Kidney glomerular epithelial cell (primary cell): ENCODE data around the gene PRELID1.

Source experiments
- DNase-seq: peaks from one replicate; lab custom pipeline; 2025; lab: John Stamatoyannopoulos, UW

Gene PRELID1

DNA sequence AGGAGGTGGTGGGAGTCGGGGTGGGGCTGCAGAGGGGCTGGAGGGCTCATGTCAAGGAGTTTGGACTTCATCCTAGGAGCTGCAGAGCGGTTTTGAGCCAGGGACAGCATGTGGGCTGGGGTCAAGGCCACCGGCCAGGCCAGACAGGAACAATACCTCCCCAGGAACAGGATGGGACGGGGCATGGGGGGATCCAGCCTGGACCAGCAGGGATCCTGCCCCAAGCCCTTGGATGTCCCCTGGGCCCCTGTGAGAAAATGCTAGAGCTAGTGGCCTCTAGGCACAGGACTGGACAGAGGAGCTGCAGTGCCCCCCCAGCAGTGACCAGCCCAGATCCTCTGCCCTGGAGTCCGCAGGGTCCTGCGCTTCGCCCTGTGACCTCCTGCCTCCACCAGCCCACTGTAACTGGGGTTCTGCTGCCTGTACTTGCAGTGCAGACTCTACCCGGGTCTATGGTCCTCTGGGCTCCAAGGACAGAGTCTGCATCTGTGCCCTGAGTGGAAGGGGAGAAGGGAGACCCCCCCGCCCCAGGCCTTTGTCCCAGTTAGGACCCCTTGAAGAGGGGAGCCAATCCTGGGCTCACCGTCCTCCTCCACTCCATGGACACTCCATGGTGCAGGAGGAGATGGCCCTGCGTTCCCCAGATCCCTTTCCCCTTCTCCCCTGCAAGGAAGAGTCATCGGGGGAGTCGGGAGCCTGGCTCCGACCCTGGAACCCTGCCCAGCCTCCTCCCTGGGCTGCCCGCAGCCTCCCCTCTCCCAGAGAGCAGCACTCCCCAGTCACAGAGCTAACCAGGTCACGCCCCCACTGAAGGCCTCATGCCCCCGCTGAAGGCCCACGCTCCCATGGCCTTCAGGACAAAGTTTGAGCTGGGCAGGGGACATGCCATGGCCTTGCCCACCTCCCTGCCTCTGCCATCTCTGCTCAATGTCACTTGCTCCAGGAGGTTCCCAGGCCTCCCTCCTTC, 11.1 kb downstream of the PRELID1 start:
- DNase-seq: no peak

DNA sequence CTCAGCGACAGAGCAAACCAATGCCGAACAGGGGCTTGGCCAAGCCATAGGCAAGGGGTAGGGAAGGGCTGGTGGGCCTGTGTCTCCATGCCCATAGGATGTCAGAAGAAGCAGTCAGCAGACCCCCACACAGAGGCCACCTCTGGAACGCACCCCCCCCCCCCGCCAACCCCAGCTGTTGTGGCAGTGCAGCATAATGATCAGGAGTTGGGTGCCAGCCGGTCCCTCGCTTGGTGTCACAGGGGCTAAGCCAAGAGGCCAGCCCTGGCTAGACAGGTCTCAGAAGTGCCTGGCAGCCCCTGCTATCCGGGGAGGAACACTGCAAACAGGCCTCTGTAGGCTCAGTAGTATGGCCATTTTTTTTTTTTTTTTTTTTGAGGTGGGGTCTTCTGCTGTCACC, 11.8 kb downstream of the PRELID1 start:
- no peak for DNase-seq

DNA sequence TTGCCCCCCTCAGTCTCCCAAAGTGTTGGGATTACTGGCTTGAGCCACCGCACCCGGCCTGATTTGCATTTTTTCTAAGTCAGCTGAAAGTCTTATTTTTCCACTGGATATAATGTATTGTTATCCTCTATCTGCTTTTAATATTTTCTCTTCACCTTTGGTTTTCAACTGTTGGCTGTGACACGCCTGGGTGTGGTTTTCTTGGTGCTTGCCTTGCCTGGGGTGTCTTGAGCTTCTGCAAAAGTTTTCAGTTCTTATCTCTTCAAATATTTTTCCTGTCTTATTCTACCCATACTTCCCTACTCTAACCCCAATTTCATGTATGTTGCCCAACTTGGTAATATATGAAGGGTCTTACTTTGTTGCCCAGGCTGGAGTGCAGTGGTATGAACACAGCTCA, 12.4 kb downstream of the PRELID1 start:
- no peak for DNase-seq

DNA sequence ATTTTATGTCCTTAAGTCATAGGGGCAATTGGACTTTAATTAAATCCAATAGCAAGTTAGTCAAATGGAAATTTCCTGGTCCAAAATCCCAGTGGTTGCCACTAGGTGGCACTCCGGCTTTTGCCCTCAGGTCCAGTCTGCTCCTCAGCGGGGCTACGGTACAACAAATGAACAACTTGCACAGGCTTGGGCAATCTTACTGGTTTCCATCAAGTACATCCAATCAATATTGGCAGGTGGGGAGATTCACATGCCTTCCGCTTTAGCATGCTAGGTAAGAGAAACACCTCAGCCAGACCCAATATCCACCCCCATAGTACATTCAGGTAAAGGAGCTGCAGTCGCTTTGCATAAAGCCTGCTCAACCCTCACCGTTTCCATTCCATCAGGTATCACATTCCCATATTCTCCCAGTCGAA, 14.4 kb downstream of the PRELID1 start:
- peak; percentile 48 for DNase-seq

DNA sequence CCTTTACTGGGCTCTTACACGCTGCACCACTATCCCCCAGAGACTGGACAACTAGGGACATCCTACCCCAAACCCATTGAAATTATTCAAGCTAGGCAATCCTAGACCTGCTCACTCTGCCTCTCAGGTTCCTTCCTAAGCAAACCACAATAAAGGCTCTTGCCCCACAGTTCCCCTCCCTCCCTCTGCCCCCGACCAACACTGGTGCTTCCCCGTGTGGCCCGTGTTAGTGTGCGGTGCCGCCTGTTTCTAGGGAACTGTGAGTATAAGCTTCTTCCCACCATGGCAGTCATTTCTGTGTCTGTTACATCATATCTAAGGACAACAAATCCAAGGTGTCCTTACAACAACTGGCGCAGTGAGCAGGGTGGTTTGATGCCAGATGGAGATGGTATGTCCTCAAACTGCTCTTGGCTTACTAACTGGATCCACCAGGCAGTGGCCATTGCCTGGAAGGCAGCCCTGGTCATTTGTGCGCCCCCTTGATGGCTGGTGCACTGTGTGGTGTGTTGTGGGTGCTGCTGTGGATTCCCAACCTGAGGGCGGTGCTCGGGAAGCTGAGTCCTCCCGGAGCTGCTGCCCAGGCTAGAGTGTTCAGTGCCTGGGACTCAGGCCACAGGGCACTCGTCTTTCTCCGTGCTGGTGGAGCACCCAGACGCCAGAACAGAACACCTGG, 16.5 kb downstream of the PRELID1 start:
- no peak for DNase-seq

DNA sequence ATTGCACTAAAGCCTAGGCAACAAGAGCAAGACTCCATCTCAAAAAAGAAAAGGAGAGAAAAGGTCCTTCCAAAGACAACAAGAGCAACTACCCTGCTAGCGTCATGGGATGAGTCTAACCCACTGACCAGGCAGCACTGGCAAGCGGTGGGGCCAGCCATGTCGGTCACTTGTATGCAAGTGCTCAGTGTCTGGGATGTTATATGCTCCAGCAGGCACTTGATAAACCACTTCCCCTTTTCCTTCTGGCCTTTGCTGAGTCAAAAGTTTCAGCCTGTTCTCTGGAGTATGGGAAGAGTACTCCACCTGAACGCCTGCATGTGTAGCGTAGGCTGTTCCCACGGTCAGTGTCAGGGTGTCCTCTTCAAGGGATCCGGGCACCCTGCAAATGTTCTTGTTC, 17.3 kb downstream of the PRELID1 start:
- DNase-seq: no peak

DNA sequence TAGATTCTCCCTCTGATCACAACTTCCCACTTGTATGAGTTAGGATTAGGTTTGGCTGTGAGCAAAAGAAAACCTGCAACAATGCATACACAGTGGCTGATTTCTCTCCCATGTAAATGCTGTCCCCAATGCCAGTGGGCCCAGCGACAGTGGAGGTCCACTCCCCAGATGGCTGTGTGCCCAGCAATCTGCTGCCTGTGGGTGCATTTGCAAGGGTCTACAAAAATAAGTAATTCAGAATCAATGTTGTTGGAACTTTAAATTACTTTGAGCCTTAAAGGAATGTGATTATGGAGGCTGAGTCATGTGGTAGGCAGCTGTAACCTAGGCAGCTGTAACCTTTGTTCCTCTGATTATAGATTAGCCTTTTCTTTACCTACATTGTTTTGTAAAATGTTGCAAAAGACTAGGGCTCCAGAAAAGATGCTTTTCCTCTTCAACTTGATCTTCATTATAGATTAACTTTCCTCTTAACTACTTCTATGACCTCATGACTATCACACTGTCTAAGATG, 22.3 kb downstream of the PRELID1 start:
- no peak for DNase-seq

DNA sequence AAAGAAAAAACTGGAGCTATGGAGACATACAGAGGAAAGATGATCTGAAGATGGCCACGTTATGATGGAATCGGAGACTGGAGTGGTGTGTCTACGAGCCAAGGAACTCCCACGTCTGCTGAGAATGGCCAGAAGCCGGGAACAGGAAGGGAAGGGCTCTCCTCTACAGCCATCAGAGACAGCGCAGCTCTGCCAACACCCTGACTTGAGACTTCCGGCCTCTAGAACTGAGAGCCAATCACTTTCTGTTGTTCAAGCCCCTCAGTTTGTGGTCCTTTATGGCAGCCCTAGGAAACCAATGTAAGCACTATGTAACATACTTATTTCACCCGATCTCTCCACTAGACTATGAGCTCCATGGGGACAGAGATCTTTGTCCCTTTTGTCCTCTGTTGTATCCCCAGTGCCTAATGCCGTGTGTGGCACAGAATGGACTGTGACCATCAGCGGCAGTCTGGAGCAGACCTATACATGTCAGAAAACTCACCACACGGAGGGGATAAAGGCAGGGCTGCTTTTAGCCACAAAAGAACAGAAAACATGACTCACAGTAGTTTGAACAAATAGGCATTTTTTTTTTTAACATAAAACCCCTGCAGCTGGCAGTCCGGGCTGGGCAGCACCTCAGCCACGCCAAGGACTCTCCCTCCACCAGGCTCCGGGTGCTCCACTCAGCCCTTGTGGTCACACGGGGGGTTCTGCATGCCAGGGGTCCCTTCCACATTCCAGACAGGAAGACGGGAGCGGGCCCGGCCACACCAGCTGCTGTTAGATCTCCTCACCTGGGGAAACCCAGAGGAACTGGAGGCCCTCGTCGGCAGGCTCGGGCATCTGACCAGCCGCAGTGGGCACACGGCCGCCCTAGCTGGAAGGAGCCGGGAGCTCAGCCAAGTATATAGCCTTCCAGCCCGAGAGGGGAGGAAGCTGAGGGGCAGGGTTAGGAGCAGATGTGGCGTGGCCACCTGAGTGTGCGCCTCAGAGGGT, 24.2 kb downstream of the PRELID1 start:
- DNase-seq: no peak

DNA sequence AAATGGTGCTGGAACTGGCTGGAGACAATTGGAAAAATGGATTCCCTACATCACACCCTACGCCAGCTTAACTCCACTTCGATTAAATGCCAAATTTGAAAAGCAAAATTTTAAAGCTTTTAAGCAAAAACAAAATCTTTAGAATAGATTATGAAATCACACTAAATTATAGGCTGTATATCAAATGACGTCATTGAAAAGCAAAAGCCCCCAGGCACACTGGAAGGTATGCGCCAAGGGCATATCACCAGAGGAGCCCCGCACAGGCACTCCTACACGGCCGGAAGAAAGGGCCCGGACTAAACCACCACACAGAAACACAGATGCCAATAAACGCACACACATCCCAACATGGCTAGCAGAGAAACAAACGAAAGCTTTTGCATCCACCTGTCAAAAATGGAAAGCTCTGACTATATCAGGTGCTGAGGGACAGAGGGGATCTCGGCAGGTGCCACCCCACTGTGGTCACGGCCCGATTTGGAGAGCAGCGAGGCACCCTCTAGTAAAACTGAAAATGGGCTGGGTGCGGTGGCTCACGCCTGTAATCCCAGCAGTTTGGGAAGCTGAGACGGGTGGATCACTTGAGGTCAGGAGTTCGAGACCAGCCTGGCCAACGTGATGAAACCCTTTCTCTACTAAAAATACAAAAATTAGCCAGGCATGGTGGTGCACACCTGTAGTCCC, 25.1 kb downstream of the PRELID1 start:
- DNase-seq: no peak

DNA sequence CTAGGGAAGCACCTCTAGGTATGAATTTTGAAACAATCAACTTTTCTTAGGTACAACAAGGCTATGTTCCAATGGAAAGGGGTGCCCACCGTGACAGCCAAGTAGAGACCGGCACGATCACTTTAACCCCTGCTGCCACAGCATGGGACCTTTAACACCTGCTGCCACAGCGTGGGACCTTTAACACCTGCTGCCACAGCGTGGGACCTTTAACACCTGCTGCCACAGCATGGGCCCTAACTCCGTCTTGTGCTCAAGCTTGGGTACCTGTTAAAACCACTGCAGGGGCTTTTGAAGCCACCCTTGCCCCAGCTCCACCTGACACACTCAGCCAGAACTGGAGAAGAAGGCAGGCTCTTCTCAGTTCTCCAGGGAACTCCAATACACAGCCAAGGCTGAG, 26.3 kb downstream of the PRELID1 start:
- DNase-seq: no peak

DNA sequence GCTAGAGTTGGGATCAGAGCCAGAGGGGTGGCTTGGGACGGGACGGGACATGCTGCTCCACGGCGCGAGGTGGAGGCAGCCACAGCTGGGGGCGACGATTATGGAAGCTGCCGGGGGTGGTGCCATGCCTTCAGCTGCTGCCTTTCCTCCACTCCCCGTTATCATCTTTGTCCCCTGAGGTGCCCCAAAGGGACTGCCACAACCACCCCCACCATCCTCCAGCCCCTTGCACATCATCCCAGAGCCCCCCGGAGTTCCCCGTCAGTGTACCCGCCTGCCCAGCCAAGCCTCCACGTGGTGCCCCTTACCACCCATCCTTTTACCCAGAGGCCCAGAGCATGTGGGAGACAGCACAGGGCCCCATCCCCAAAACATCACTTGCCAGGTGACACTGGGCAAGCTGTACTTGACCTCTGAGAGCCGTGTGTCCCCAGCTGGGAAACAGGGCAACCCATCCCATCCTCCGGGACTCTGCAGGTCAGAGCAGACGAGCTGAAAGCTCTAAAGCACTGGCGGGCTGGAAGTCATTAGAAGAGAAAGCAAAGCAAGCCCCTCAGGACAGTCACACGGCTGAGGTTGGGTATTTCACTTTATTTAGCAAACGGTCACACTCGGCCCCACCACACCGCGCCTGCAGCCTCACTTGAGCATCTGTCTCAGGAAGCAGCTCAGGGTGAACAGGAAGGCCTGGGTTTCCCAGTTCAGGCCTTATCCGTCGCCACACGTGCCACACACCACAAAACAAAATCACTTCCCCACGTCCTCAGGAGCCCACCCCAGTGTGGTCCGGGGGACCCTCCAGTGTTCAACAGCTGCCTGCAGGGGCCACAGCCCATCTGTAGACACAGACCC, 27.6 kb downstream of the PRELID1 start:
- no peak for DNase-seq

DNA sequence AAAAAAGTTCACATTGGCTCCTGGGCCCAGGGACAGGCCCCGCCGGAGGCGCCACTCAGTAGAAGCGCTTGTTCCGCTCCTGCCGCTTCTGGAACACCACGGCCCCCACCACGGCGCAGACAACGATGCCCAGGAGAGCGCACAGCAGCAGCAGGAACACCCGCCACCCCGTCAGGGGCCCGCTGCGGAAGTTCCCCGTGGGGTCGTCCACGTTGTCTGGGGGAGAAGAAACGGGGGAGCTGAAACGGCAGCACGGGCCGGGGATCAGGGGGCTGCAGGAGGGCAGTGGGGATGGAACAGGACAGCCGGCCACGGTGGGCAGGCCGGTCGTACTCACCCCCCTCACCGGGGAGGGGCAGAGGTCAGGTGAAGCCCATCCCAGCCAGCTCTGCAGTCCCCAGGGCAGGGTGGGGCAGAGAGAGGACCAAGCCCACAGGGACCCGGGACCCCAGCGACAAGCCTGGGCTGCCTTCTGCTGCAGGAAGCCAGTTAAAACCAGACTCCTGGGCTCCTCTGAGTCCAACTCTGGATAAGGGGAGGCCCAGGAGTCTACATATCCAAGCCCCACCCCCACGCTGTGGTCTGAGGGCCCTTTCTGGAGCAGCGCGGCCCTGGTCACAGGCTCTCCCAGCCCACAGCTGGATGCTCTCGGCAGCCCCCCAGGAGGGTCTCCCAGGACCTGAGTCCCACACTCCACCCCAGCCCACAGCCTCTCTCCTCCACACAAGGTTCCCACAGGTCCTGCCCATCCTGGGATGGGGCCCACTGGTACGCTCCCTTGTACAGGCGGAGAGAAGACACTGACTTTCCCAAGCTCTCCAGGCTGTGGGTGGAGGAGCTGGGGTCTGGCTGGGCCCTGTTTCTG, 28.7 kb downstream of the PRELID1 start:
- DNase-seq: no peak

DNA sequence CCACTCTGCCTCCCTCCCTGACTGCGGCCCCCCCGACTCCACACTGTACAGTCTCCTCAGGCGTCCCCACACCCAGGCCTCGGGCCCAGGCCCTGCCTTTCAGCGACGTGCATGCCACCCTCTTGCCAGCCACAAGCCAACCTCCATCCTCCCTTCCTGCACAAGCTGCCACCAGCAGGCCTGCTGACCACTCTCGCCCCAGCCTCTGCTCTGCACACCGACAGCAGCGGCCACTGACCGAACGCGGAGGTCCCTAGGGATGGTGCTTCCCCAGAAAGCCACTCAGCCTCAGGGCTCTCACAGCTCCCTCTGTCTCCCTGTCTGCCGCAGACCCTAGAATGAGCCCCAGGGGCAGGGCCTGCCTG, 29.3 kb downstream of the PRELID1 start:
- no peak for DNase-seq

DNA sequence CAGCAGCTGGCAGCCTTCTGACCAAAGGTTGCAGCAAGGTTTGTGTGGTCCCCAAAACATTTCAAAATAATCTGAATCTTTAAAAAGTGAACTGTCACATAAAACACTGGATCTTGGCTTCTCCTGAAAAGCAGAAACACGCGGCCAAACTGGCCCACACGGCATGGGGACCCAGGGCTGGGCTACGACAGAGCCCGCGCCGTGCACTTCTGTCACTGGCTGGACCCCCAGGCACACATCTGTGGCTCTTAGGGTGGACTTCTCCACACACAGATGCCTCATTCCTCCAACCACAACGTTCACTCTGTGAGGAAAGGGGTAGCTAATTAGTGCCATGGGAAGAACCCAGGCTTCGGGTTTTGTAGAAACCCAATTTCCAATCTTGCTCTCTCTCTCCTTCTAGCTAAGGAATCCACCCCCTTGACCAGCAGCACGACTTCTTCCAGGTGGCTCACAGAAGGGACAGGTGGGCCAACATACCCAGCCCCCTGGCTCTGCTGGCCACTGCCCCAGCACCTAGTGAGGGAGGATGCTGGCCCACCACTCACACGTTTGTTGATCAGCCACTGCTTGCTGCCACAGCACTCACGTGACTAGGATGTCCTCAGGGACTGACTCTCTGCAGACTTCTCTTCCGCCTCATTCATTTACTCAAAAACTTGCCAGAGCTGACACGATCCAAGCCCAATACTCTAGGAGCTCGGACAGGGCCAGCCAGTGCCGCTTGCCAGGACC, 30.0 kb downstream of the PRELID1 start:
- no peak for DNase-seq

DNA sequence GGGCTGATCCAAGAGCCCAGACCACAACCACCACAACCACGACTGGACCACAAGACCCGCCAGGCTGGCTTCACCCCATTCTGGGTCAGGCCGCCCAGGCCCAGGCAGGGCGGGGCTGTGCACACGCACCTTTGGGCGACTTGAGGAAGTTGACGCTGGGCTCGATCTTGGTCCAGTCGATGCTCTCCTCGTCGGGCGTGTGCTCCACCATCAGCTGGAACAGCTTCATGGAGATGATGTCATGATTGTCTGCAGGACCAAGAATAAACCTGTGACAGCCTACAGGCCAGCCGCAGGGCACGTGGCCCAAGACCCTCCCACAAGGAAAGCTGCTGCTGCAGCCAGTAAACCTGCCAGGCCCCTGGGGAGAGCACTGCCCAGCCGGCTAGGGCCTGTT, 30.6 kb downstream of the PRELID1 start:
- no peak for DNase-seq

DNA sequence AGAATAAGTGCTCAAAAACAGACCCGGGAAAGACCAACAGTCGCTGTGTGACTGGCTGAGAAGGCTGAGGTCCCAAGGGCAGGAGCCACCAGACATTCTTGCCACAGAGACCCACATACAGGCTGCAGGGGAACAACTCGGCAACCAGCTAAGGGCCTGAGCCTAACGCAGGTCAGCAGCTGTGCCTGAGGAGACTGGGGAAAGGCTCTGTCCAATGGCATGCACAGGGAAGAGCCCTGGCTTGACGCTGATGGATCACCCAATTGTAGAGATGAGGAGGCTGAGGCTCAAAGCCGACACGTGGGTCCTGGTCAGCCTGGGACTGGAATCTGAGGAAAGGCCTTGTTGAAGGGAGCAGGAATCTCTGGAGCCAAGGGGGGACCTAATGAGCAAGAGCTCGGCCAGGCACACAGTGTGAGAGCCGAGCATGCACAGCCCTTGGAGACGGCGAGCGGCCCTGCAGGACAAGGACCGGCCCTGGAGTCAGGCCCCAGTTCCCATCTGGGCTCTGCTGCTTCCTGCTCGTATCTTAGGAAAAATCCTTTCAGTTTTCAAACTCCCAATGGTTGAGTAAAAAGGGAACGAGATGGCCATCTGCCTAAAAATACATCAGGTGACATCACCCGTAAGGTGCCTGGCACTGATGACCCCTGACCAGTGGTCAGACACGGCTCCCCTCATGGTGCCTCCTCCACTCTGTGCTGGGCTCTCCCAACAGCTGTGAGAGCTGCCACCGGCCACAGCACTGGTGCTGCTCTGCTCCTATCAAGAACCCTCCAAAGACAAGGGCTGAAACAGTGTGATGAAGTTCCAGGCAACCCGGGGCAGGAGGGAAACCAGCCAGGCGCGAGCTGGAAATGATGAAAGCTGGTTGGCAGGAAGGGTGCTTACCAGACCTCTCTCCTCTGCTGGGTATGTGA, 31.4 kb downstream of the PRELID1 start:
- no peak for DNase-seq

DNA sequence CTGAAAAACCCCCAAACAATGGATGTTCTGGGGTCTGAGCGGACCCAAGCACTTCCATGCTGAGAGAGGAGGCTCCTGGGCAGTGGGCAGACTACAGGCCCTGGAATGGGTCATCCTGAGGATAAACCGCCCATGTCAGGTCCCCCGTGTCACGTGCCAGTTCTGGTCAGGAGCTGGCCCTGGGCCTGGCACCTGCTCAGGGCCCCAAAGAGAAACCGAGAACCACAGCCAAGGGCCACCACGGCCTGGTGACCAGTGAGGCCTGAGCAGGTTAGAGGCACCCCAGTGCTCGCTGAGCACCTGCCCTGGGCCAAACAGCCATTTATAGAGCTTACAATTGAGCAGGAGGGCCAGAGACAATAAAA, 32.1 kb downstream of the PRELID1 start:
- DNase-seq: no peak

DNA sequence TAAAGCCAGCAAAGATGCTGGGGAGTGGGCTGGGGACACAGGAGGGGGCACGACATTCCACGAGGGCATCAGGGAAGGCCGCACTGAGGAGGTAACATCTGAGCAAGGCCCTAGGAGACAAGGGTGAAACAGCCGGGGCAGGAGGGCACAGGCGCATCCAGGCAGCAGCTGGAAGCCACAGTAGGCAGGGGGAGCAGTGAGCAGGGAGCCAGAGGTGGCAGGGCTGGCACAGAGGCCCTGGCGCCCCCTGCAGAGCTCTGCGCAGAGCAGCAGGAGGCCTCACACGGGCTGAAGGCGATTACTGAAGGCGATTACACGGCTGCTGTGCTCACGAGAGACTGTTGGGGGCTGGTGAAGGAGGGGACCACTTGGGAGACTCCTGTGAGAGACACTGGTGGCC, 32.5 kb downstream of the PRELID1 start:
- no peak for DNase-seq
